ENCODE data around the gene NUP210.

- TF ChIP-seq EZH2 (IDR thresholded peaks at IDR 0.05; ENCODE audit: borderline replicate concordance, low read depth, low read length, severe bottlenecking) (no peak), POLR2A (IDR thresholded peaks at IDR 0.05; ENCODE audit: low read depth, low read length) (no peak), CTCF (IDR thresholded peaks at IDR 0.05; ENCODE audit: extremely low read depth in 1 of 2, insufficient read depth in 1 of 2, low read depth in 1 of 2, low read length in 2 of 2) (peak in 1 of 2 donors; percentile 1), POLR2AphosphoS5 (IDR thresholded peaks at IDR 0.05; ENCODE audit: insufficient read depth, low read depth, low read length) (no peak), MAX (IDR thresholded peaks at IDR 0.05; ENCODE audit: insufficient read depth, insufficient read length) (no peak), MYC (IDR thresholded peaks at IDR 0.05; ENCODE audit: low read depth, low read length) (no peak), JUN (IDR thresholded peaks at IDR 0.05; ENCODE audit: borderline replicate concordance, insufficient read depth, insufficient read length, low read depth) (no peak), FOS (IDR thresholded peaks at IDR 0.05; ENCODE audit: borderline replicate concordance, insufficient read depth, low read length) (no peak)
These were observed 28.8 kb downstream of the NUP210 start for GRCh38 chr3:13391308-13391707.

Data from endothelial cell of umbilical vein (primary cell).